SU-DHL-6 (cell line): ENCODE results near the gene ASGR1.

ENCODE experiments used
- H2AFZ ChIP-seq: fragments of 200-600 bp; sonication (generic); 2 replicates; pipeline ENCODE4 v1.6.1; 2014; ENCODE audit warnings: low read depth, mild to moderate bottlenecking, moderate library complexity, mixed read lengths, antibody characterized with exemption, low read length; ENCODE audit not compliant: severe bottlenecking
- H3F3A ChIP-seq: fragments of 200-600 bp; shearing (Covaris generic); 2 replicates; pipeline ENCODE4 v1.6.0; 2016; ENCODE audit warnings: antibody characterized with exemption, mild to moderate bottlenecking; ENCODE audit not compliant: insufficient read depth
- H3K27ac ChIP-seq: fragments of 200-600 bp; sonication (generic); 2 replicates; pipeline ENCODE4 v1.5.1; 2016; ENCODE audit warnings: low read depth, mild to moderate bottlenecking, low read length, moderate library complexity, mixed read lengths
- H3K27me3 ChIP-seq: fragments of 200-600 bp; sonication (generic), shearing (Covaris generic); 2 replicates; pipeline ENCODE4 v1.6.0; 2014; ENCODE audit warnings: mild to moderate bottlenecking, low read length
- H3K36me3 ChIP-seq: fragments of 200-600 bp; sonication (generic); 2 replicates; pipeline ENCODE4 v1.6.1; 2014; ENCODE audit warnings: mild to moderate bottlenecking, low read length, mixed read lengths
- H3K4me2 ChIP-seq: fragments of 300-600, 200-600 bp; shearing (Covaris generic), sonication (generic); 2 replicates; pipeline ENCODE4 v1.6.0; 2014; ENCODE audit warnings: low read length, low read depth, mild to moderate bottlenecking; ENCODE audit not compliant: poor library complexity, severe bottlenecking
- H3K4me3 ChIP-seq: fragments of 200-600 bp; sonication (generic); 2 replicates; pipeline ENCODE4 v1.5.1; 2014; ENCODE audit warnings: antibody characterized with exemption, low read length, mild to moderate bottlenecking, mixed read lengths; ENCODE audit not compliant: insufficient read depth, poor library complexity, severe bottlenecking
- H3K79me2 ChIP-seq: fragments of 200-600 bp; sonication (generic); 2 replicates; pipeline ENCODE4 v1.6.1; 2014; ENCODE audit warnings: mild to moderate bottlenecking, low read length, moderate library complexity; ENCODE audit not compliant: insufficient read depth
- H3K9ac ChIP-seq: fragments of 200-600 bp; sonication (generic); 2 replicates; pipeline ENCODE4 v1.7.0; 2014; ENCODE audit warnings: mild to moderate bottlenecking, low read length
- H3K9me2 ChIP-seq: fragments of 200-600 bp; sonication (generic); replicated peaks from 2 replicates; pipeline ENCODE4 v1.6.1; 2014; ENCODE audit warnings: low read length; ENCODE audit not compliant: insufficient read depth
- H3K9me3 ChIP-seq: fragments of 200-600 bp; sonication (generic); 2 replicates; pipeline ENCODE4 v1.6.1; 2014; ENCODE audit warnings: low read length, mixed read lengths; ENCODE audit not compliant: insufficient read depth
- H4K20me1 ChIP-seq: fragments of 200-600 bp; sonication (generic); 2 replicates; pipeline ENCODE4 v1.6.1; 2014; ENCODE audit warnings: low read depth, mild to moderate bottlenecking, antibody characterized with exemption, low read length, moderate library complexity, mixed read lengths
- CTCF ChIP-seq: fragments of 200-600 bp; sonication (generic); IDR thresholded peaks from one replicate; pipeline ENCODE4 v1.5.1; 2017; ENCODE audit warnings: antibody characterized with exemption, mild to moderate bottlenecking, low read length, moderate library complexity; ENCODE audit not compliant: insufficient read depth, poor library complexity, severe bottlenecking
- EZH2phosphoT487 ChIP-seq: fragments of 200-600 bp; sonication (generic), shearing (Covaris generic); conservative IDR thresholded peaks from 2 replicates; pipeline ENCODE4 v1.6.1; 2018; ENCODE audit warnings: mild to moderate bottlenecking, antibody characterized with exemption, low read length, moderate library complexity, mixed read lengths

Gene ASGR1

GRCh38 chr17:7176107-7176840 lies 2.9 kb downstream of the ASGR1 start:
- TF ChIP-seq CTCF (no peak), EZH2phosphoT487 (no peak)
- Histone ChIP-seq H4K20me1 (no peaks in the 10 kb centered on the region), H3K9me2 (no peaks in the 10 kb centered on the region), H3K27me3 (no peaks in the 10 kb centered on the region), H3K9ac (no peak overlapping the region), H3K27ac (no peak overlapping the region), H3K9me3 (peaks cover 5% of the 10 kb centered on the region; the same call in 1 of the 2 replicates), H3K4me3 (no peak overlapping the region), H3K79me2 (no peaks in the 10 kb centered on the region), H3F3A (no peaks in the 10 kb centered on the region), H3K4me2 (no peak overlapping the region), H3K36me3 (no peaks in the 10 kb centered on the region), H2AFZ (no peak overlapping the region)

DNA sequence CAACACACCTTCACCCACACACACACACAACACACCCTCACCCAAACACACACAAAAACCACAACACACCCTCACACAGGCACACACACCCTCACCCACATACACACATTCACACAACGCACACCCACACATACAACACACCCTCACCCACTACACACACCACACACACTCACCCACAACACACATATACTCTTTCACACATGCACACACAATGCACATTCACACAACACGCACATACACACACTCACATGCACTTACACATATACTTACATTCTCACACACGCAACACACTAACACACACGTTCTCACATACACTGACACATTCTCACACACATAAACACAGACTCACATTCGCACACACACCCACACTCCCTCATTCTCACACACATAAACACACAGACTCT lies 3.8 kb downstream of the ASGR1 start:
- H3K9me2 ChIP-seq: no peaks in the 10 kb centered on the region
- no peak overlapping the region for H3K27ac ChIP-seq
- H3K9me3 ChIP-seq: peaks cover 5% of the 10 kb centered on the region; the same call in 1 of the 2 replicates
- H3K36me3 ChIP-seq: no peaks in the 10 kb centered on the region
- H3F3A ChIP-seq: no peaks in the 10 kb centered on the region
- no peak overlapping the region for H3K9ac ChIP-seq
- TF ChIP-seq EZH2phosphoT487: no peak
- TF ChIP-seq CTCF: no peak
- no peaks in the 10 kb centered on the region for H4K20me1 ChIP-seq
- H3K4me2 ChIP-seq: no peak overlapping the region
- H3K79me2 ChIP-seq: no peaks in the 10 kb centered on the region
- no peaks in the 10 kb centered on the region for H3K27me3 ChIP-seq
- no peak overlapping the region for H2AFZ ChIP-seq
- H3K4me3 ChIP-seq: no peak overlapping the region

DNA sequence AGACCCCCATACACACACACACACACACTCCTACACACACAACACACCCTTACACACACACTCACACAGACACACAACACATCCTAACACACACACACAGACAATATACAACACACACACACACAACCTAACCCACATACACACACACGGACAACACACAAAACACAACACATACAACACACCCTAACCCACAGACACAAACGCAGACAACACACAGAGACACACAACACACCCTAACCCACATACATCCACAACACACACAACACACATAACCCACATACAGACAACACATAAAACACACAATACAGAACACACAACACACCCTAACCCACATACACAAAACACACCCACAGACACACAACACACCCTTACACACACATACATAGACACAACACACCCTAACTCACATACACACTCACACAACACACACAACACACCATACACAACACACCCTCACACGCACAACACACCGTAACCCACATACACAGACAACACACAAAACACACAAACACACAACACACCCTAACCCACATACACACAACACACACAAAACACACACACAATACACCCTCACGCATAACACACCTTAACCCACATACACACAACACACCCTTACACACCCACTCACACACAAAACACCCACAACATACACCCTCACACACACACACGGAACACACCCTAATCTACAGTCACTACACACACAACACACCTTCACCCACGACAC lies 4.4 kb downstream of the ASGR1 start:
- H3K9ac ChIP-seq: no peak overlapping the region
- H3K4me2 ChIP-seq: no peak overlapping the region

More for the DNA sequence above, 4.4 kb downstream of the ASGR1 start:
- Histone ChIP-seq H3K27me3 (no peaks in the 10 kb centered on the region), H3K4me3 (no peak overlapping the region), H3K9me3 (peaks cover 5% of the 10 kb centered on the region; the same call in 1 of the 2 replicates), H3K9me2 (no peaks in the 10 kb centered on the region), H3K79me2 (no peaks in the 10 kb centered on the region), H4K20me1 (no peaks in the 10 kb centered on the region), H3K36me3 (no peaks in the 10 kb centered on the region), H3K27ac (no peak overlapping the region), H2AFZ (no peak overlapping the region), H3F3A (no peaks in the 10 kb centered on the region)
- no peak for TF ChIP-seq CTCF
- no peak for TF ChIP-seq EZH2phosphoT487
